HG02852 (cell line): Measurements from ENCODE around the gene ARID2.
A peak's percentile ranks its signal among the peaks of the same experiment; 100 is the strongest.

ENCODE experiments used
- ATAC-seq: cut with Tn5 transposase; IDR thresholded peaks from one replicate; pipeline ENCODE4 v1.9.1; 2021; ENCODE audit warnings: mild to moderate bottlenecking, moderate library complexity; ENCODE audit not compliant: unreplicated experiment

Gene ARID2

DNA sequence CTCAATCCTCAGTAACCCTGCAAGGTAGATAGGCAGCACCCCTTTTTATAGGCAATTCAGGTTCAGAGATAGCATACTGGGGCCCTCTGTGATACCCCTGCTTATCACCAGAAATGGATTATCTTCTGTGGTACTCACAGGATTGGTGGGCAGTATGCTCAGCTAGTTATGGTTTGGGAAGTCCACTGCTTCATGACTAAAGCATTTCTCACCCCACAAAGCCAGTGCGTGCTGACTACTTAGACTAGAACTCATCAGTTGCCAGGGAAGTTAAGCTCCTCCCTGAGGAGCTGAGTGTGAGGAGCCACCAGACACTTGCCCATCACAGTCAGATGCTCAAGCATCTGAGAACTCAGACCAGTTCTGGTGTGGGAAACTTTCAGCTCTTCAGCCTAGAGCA lies 184.6 kb downstream of the ARID2 start:
- peak; percentile 60 for ATAC-seq

DNA sequence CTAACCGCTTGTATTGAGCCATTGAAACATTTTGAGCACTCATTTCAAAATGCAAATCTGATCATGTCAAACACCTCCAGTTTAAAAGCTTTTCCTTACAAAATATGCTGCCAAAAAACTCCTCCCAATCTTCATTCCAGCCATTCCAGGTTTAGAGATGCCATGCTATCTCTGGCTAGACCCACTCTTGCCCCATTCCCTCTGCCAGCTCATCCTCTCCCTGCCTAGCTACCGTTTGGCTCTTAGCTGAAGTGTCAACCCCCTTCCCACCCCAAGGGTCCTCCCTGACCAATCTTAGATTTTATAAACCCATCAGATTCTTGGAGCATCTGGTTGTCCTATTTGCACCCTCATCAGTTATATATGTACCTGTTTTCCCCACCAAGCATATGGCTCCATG lies 185.9 kb downstream of the ARID2 start:
- ATAC-seq, result no peak

DNA sequence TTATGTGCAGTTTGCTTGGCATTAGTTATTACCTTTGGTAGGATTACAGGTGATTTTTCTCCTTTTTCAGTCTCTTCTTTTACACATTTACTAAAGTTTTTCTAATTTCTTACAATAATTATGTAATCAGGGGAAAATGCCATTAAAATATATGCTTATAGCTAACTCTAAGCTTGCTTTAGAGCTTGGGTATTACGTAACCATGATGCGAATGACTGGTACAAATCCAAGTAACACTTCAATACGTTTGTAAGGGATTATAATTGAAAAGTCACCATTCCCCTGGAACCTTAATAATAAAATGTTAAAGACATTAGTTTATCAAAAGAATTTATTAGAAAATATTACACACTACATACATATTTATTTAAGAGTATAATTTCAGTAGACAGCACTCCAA lies 189.3 kb downstream of the ARID2 start:
- no peak for ATAC-seq

DNA sequence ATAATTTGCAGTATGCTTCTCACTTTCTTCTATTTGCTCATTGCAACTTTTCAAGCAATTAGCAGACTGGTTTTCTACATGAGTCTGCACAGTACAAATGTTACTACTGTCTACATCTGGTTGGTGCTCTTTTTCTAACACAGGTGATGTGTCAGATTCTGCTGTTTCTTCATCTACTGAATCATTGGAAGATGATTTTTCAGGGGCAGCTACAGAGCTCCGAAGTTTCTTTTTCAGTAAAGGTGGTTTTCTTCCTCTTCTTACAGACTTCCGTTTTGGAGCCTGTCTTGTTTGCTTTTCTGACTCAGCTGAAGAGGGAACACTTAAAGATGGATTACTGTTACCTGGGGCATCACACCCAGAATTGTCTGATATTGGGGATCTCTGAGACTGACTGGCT lies 198.8 kb downstream of the ARID2 start:
- no peak for ATAC-seq

DNA sequence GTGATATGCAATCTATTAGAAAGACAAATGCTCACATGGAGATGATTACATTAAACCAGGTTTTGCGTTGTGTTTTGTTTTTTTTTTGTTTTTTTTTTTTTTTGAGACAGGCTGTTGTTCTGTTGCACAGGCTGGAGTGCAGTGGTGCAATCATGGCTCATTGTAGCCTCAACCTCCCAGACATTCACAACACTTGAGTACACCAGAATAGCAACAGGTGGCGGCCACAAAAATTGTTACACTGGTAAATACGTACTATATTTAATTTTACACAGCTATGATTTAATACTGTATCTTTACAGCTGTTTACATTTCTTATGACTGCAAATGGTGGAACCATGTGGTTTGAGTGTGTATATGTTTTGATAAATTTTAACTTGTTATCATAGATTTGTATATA lies 200.9 kb downstream of the ARID2 start:
- no peak for ATAC-seq

DNA sequence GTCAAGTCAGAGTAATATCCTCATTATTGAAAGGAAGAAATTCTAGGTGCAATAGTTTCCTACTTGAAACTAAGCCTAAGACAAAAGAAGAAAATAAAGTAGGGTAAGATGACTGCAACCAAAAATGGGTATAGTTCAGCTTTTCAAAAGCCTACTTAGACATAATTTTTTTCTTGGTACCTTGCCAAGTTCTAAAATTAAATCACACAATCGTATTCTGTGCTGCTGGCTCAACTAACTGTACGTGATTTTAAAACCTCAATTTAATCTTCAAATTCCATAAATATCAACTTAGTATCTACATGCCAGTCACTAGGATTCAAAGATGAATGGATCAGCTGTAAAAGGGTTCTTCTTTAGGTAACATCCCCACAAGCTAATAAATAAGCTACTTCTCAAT lies 204.0 kb downstream of the ARID2 start:
- no peak for ATAC-seq

DNA sequence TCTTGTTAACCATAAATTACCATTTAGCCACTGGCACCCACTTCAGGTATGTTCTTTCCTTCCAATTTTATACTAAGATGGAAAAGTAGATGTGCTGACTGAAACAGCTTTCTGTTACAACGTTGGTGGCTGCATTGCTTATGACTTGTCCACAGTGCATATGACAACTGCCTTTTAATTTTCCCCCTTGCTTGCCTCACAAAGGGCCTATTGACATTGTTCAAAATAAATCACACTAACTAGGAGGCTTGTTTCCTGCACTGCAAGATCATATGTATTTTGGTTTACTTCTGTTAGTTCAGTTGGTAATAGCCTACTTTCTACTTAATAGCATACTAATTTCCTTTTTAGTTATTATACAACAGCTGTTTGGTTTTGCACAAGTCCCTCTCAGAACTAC lies 205.4 kb downstream of the ARID2 start:
- ATAC-seq, result no peak

DNA sequence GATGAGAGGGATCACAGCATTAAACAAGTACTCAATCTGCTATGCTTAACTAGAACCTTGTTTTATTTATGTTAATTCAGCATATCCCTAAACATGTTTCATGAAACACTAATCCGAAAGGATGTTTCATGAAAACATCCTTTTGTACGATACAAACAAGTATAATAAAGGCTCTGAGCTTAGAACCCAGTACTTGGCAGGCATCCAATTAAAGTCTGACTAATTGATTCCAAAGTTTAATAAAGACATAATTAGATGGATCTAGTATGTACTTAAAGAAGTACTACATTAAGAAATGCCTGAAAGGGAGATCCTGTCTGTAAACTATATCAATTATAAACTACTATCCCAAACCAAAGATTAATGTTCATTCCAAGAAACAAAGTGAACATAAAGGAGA lies 209.1 kb downstream of the ARID2 start:
- no peak for ATAC-seq

DNA sequence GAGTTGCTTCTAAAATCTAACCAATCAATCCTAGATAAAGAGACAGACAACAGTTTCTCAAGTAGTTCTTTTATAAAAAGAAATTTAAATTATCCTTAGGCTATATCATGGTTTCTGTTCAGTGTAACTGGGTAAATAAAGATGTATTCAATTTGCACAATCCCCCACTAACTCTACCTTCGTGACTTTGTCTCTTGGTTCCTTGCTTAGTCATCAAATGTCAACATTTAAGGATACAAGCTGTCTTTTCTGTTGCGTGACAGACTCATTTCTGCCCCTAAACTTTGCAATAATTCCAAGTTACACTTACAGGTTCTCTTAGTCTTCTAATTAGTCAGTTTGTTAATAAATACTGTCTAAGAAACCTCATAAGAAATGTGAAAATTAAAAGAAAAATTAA lies 210.3 kb downstream of the ARID2 start:
- no peak for ATAC-seq

DNA sequence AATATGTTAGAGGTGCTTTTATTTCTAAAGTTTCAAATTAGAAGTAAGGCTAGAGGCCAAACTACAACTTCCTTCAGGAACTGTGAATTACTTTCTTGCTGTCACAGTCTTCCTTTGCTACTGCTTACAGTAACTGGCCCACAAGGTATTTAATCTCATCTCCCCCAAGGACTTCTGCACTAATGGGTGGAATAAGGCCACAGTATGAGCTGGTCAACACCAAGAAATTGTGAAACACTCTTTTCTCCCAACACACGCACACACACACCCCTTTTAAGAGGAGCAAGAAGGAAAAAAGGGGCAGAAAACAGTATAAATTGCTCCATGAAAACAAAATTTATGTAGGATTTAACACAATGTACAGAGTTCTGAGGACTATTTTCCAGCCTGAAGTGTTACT lies 215.3 kb downstream of the ARID2 start:
- no peak for ATAC-seq

DNA sequence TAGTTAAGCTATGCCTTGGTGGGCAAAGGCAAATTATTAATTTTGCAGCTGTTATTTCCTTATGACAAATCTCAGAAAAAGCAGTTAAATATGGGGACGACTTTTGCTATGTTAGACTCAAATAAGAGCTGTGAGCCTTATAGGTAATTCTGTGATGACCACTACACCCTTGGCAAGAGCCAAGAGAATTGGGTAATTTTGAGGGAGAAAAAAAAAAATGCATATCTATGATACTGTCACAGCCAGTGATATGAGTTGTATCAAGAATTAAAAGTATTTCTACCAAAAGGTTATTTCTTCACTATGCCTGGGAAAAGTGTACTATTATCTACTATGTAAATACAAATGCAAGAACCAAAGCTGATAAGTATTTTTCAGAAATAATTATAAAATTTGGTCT lies 216.9 kb downstream of the ARID2 start:
- ATAC-seq, result no peak

DNA sequence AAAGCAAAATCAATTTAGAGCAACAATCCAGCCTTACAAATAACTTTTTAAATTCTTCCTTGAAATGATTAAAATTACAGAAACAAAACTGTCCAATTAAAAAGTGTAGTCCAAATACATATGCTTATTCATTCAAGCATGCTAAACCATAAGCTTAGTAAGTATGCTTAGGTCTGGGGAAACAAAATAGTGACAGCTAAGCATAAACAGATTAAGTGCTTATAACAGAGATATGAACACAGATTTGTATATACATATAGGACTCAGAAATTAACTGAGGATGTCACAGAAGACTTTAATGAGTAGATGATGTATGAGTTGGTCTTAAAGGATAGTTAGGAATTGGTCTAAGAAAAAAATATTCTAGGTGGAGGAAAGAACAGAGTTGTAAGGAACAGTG lies 219.0 kb downstream of the ARID2 start:
- ATAC-seq, result no peak
